KMS-11 (cell line): ENCODE results near the gene SLC45A3.

Experiments used
- H2AFZ ChIP-seq: fragments of 200-600 bp; sonication (generic); 2 replicates; pipeline ENCODE4 v1.6.1; 2016; ENCODE audit warnings: antibody characterized with exemption, mixed run types, low read depth
- H3K27ac ChIP-seq: fragments of 200-600 bp; sonication (generic); 2 replicates; pipeline ENCODE4 v1.6.1; 2016; ENCODE audit warnings: mild to moderate bottlenecking, mixed run types
- H3K27me3 ChIP-seq: fragments of 200-600 bp; sonication (generic); 2 replicates; pipeline ENCODE4 v1.6.1; 2017; ENCODE audit warnings: mild to moderate bottlenecking, low read depth, mixed run types, moderate library complexity; ENCODE audit not compliant: insufficient read depth
- H3K36me3 ChIP-seq: fragments of 200-600 bp; sonication (generic); 2 replicates; pipeline ENCODE4 v1.6.1; 2017; ENCODE audit warnings: mild to moderate bottlenecking, mixed run types; ENCODE audit not compliant: insufficient read depth
- H3K4me1 ChIP-seq: fragments of 200-600 bp; sonication (generic); 2 replicates; pipeline ENCODE4 v1.6.1; 2016; ENCODE audit warnings: mild to moderate bottlenecking, low read depth, mixed run types; ENCODE audit not compliant: poor library complexity, severe bottlenecking
- H3K4me2 ChIP-seq: fragments of 200-600 bp; sonication (generic); 2 replicates; pipeline ENCODE4 v1.7.0; 2016; ENCODE audit warnings: mild to moderate bottlenecking, mixed run types
- H3K4me3 ChIP-seq: fragments of 200-600 bp; sonication (generic); IDR thresholded peaks from 2 replicates; pipeline ENCODE4 v1.6.1; 2017; ENCODE audit warnings: low read depth, low read length, mixed read lengths; ENCODE audit not compliant: insufficient read depth
- H3K79me2 ChIP-seq: fragments of 200-600 bp; sonication (generic); 2 replicates; pipeline ENCODE4 v1.6.1; 2016; ENCODE audit warnings: low read depth, mixed run types; ENCODE audit not compliant: insufficient read depth
- H3K9ac ChIP-seq: fragments of 200-600 bp; sonication (generic); 2 replicates; pipeline ENCODE4 v1.6.1; 2016; ENCODE audit warnings: mild to moderate bottlenecking, mixed run types
- H4K20me1 ChIP-seq: fragments of 200-600 bp; sonication (generic); 2 replicates; pipeline ENCODE4 v1.6.1; 2016; ENCODE audit warnings: mild to moderate bottlenecking, mixed run types; ENCODE audit not compliant: insufficient read depth
- CTCF ChIP-seq: fragments of 200-600 bp; sonication (generic); conservative IDR thresholded peaks from 2 replicates; pipeline ENCODE4 v1.6.1; 2017; ENCODE audit warnings: low read depth, mild to moderate bottlenecking, antibody characterized with exemption, low read length, moderate library complexity, mixed read lengths

Gene SLC45A3

GRCh38 chr1:205661429-205662134 lies 18.7 kb downstream of the SLC45A3 start:
- H3K4me2 ChIP-seq: no peak overlapping the region
- no peak overlapping the region for H3K4me3 ChIP-seq
- no peaks in the 10 kb centered on the region for H3K4me1 ChIP-seq
- H3K27ac ChIP-seq: no peak overlapping the region
- peaks cover 16% of the 10 kb centered on the region; the same call in 1 of the 2 replicates for H3K27me3 ChIP-seq
- no peaks in the 10 kb centered on the region for H3K36me3 ChIP-seq
- no peak for TF ChIP-seq CTCF
- H3K79me2 ChIP-seq: no peaks in the 10 kb centered on the region
- H2AFZ ChIP-seq: no peak overlapping the region
- no peak overlapping the region for H3K9ac ChIP-seq
- no peaks in the 10 kb centered on the region; the same call in 1 of the 2 replicates for H4K20me1 ChIP-seq

GRCh38 chr1:205660361-205660760 lies 19.9 kb downstream of the SLC45A3 start:
- no peaks in the 10 kb centered on the region for H3K36me3 ChIP-seq
- peaks cover 16% of the 10 kb centered on the region; the same call in 1 of the 2 replicates for H3K27me3 ChIP-seq
- no peak overlapping the region for H3K27ac ChIP-seq
- H2AFZ ChIP-seq: no peak overlapping the region
- TF ChIP-seq CTCF: no peak
- H3K9ac ChIP-seq: no peak overlapping the region
- no peaks in the 10 kb centered on the region for H3K79me2 ChIP-seq
- H3K4me2 ChIP-seq: no peak overlapping the region
- H3K4me3 ChIP-seq: no peak overlapping the region
- H4K20me1 ChIP-seq: no peaks in the 10 kb centered on the region; the same call in 1 of the 2 replicates
- no peaks in the 10 kb centered on the region for H3K4me1 ChIP-seq

GRCh38 chr1:205658943-205659581 lies 21.2 kb downstream of the SLC45A3 start:
- Histone ChIP-seq H3K27ac (no peak overlapping the region), H2AFZ (0 out of 2 replicates have a peak overlapping the region, but pooled peaks have one; percentile 2)

GRCh38 chr1:205656236-205656635 lies 24.1 kb downstream of the SLC45A3 start:
- Histone ChIP-seq H2AFZ (no peak overlapping the region), H3K4me2 (no peak overlapping the region), H4K20me1 (no peaks in the 10 kb centered on the region), H3K4me1 (no peaks in the 10 kb centered on the region), H3K36me3 (no peaks in the 10 kb centered on the region), H3K27ac (no peak overlapping the region), H3K27me3 (peaks cover 10% of the 10 kb centered on the region; the same call in 1 of the 2 replicates), H3K4me3 (no peak overlapping the region), H3K79me2 (no peaks in the 10 kb centered on the region), H3K9ac (no peak overlapping the region)
- TF ChIP-seq CTCF: no peak

More at GRCh38 chr1:205658943-205659581, 21.2 kb downstream of the SLC45A3 start:
- Histone ChIP-seq H3K36me3 (no peaks in the 10 kb centered on the region), H3K4me1 (no peaks in the 10 kb centered on the region), H4K20me1 (no peaks in the 10 kb centered on the region; the same call in 1 of the 2 replicates), H3K27me3 (peaks cover 16% of the 10 kb centered on the region; the same call in 1 of the 2 replicates), H3K4me3 (peak overlapping the region; percentile 38), H3K4me2 (peak overlapping the region; percentile 8; the same call in 1 of the 2 replicates), H3K79me2 (no peaks in the 10 kb centered on the region), H3K9ac (no peak overlapping the region)
- TF ChIP-seq CTCF: peak; percentile 98
